Adrenal gland (tissue), 12 donors: ENCODE results near the gene MSMP. TPM values are rescaled to one million over a fixed set of nuclear protein-coding genes. Genes with fewer than 3 reads are reported as not detected.

Source experiments
- DNase-seq, 7 donors: peaks; one replicate each; pipeline ENCODE4 v3.0.0-alpha.2; 2019 to 2020
- H3K27ac ChIP-seq, 5 donors: fragments of 200-600 bp; sonication (generic) in 4 of 5; 1 replicate in 3 of 5; 2 replicates in 2 of 5; pipeline versions ENCODE4 v1.5.1 to v1.8.0; 2016 to 2020; ENCODE audit warnings: mild to moderate bottlenecking in 1 of 5
- H3K27me3 ChIP-seq: fragments of 200-600 bp; 2 replicates; pipeline ENCODE4 v1.8.0; 2021
- H3K36me3 ChIP-seq, 2 donors: fragments of 200-600 bp; replicated peaks in 1 of 2; 1 replicate in 1 of 2; 2 replicates in 1 of 2; pipeline versions ENCODE4 v1.5.1 to v1.8.0; 2018 to 2022
- H3K4me1 ChIP-seq, 2 donors: fragments of 200-600 bp; replicated peaks in 1 of 2; 1 replicate in 1 of 2; 2 replicates in 1 of 2; pipeline versions ENCODE4 v1.5.1 to v1.8.0; 2018 to 2021
- H3K4me3 ChIP-seq, 4 donors: fragments of 200-600 bp; sonication (generic) in 3 of 4; one replicate each; pipeline ENCODE4 v1.5.1; 2016 to 2018
- H3K9me3 ChIP-seq, 3 donors: fragments of 200-600 bp; sonication (generic) in 1 of 3; replicated peaks in 1 of 3; 1 replicate in 2 of 3; 2 replicates in 1 of 3; pipeline versions ENCODE4 v1.5.1 to v1.8.0; 2016 to 2021
- CTCF ChIP-seq, 6 experiments: fragments of 450-650 bp in 4 of 6; fragments of 200-600 bp in 2 of 6; sonication (generic) in 1 of 6; IDR thresholded peaks; 1 replicate in 5 of 6; 2 replicates in 1 of 6; pipeline versions ENCODE4 v1.5.1 to v1.8.0; 2016 to 2021; ENCODE audit warnings: antibody characterized with exemption in 6 of 6, mild to moderate bottlenecking in 2 of 6, moderate library complexity in 1 of 6
- POLR2A ChIP-seq, 2 donors: fragments of 450-650 bp; IDR thresholded peaks; one replicate each; pipeline ENCODE4 v1.6.1; 2017; ENCODE audit warnings: antibody characterized with exemption in 2 of 2, mild to moderate bottlenecking in 2 of 2, moderate library complexity in 1 of 2
- WGBS, 4 donors: extraction: QIAGEN DNeasy Blood & Tissue Kit in 2 of 4; methylation state at CpG; one replicate each; pipeline versions ENCODE4 v1.1.5 to v1.1.7; 2013 to 2017; 5-methylcytosine and 5-hydroxymethylcytosine counted together
- intact Hi-C, 2 donors: fragments of 100-400 bp; cut with DNase I; formaldehyde crosslinking; loops; one replicate each; pipeline versions ENCODE4 v1.14.1 to v1.15.0; 2022 to 2023
- polyA plus RNA-seq, 3 donors: library from polyadenylated mRNA; stranded (reverse); fragments of 200-250 nt in 2 of 3; fragments of 350-450 nt in 1 of 3; fragmentation: Illumina TruSeq in 1 of 3; extraction: RNeasy Lipid Tissue Mini Kit (QIAGEN cat#74804) in 1 of 3; gene quantifications; one replicate each; pipeline ENCODE4 v1.2.3, GENCODE V29; 2013 to 2014
- total RNA-seq, 9 donors: library from RNA; depleted of rRNA in 4 of 9; stranded (reverse); fragments of >200 nt in 4 of 9; fragments of 120-200 nt in 1 of 9; fragmentation: NEBNext Ultra II Directional in 1 of 9; extraction: Animal tissue kit (Norgen Biotek cat#: 25700) in 1 of 9; gene quantifications; one replicate each; pipeline versions ENCODE4 v1.1.0 to v1.2.4, GENCODE V29; 2013 to 2023
- donor health status: healthy with polysubstance abuse.
- donor health status: Bipolar disorder and iron deficiency.
- donor health status: DM: yes; HTN: yes; CAD: no.
- donor health status: DM: no; HTN: no; CAD: no.
- donor health status: DM: no; HTN: no; CAD: no.
- donor health status: DM: yes; HTN: yes; CAD: no.

MSMP gene
- total and polyA plus RNA-seq, 12 donors, result 0.56 to 2.0 (median 1.2) TPM; not detected in 8

- intact Hi-C loops, result no loop called here
- Histone ChIP-seq H3K27ac (no peak overlapping the region), H3K27me3 (no peaks in the 10 kb centered on the region), H3K9me3 (no peaks in the 10 kb centered on the region), H3K36me3 (peaks cover 0 to 100% of the 10 kb centered on the region in 2 donors), H3K4me1 (no peaks in the 10 kb centered on the region), H3K4me3 (no peak overlapping the region)
- DNase-seq, result no peak
- TF ChIP-seq POLR2A (IDR thresholded peaks at IDR 0.05) (no peak), CTCF (IDR thresholded peaks at IDR 0.05) (no peak)
- 90 to 97% (median 94%) methylated on average over 3 to 4 of the region's 4 CpGs for WGBS, 4 donors
These were observed 34.5 kb downstream of the MSMP start for GRCh38 chr9:35719546-35719945.

GRCh38 chr9:35718721-35719511 is 35.2 kb downstream of the MSMP start:
- no peaks in the 10 kb centered on the region for H3K27me3 ChIP-seq
- intact Hi-C loops, result no loop called here
- no peaks in the 10 kb centered on the region for H3K4me1 ChIP-seq
- TF ChIP-seq POLR2A (IDR thresholded peaks at IDR 0.05), result no peak
- no peak for TF ChIP-seq CTCF (IDR thresholded peaks at IDR 0.05)
- no peak overlapping the region for H3K4me3 ChIP-seq
- WGBS, 4 donors, result 79 to 88% (median 84%) methylated on average over 13 to 15 of the region's 15 CpGs
- no peaks in the 10 kb centered on the region for H3K9me3 ChIP-seq
- H3K27ac ChIP-seq, result no peak overlapping the region
- H3K36me3 ChIP-seq, result peaks cover 0 to 100% of the 10 kb centered on the region in 2 donors
- DNase-seq, result no peak

GRCh38 chr9:35717132-35717870 is 36.8 kb downstream of the MSMP start:
- no peak for DNase-seq

More at GRCh38 chr9:35717132-35717870, 36.8 kb downstream of the MSMP start:
- TF ChIP-seq CTCF (IDR thresholded peaks at IDR 0.05), result no peak
- TF ChIP-seq POLR2A (IDR thresholded peaks at IDR 0.05), result no peak
- 87 to 95% (median 87%) methylated on average over 7 to 14 of the region's 14 CpGs for WGBS, 4 donors
- H3K27me3 ChIP-seq, result no peaks in the 10 kb centered on the region
- peaks cover 0 to 100% of the 10 kb centered on the region in 2 donors for H3K36me3 ChIP-seq
- intact Hi-C loops, result no loop called here
- H3K27ac ChIP-seq, result no peak overlapping the region
- no peaks in the 10 kb centered on the region for H3K4me1 ChIP-seq
- no peak overlapping the region for H3K4me3 ChIP-seq
- no peaks in the 10 kb centered on the region for H3K9me3 ChIP-seq
